ENCODE data around the gene GPD1L. TPM values are rescaled to one million over a fixed set of nuclear protein-coding genes. Genes with fewer than 3 reads are reported as not detected.
A peak's percentile ranks its signal among the peaks of the same experiment; 100 is the strongest.

Gene GPD1L
- total RNA-seq, 1 experiment from 2014 or later = 6.0 TPM

- no peak for DNase-seq (ENCODE audit: low spot score)
Observed at GRCh38 chr3:32136703-32137102, 30.3 kb downstream of the GPD1L start.

- DNase-seq (ENCODE audit: low spot score) = no peak
Observed at GRCh38 chr3:32137870-32138269, 31.4 kb downstream of the GPD1L start.

GRCh38 chr3:32138545-32139104, 32.2 kb downstream of the GPD1L start:
- no peak for DNase-seq (ENCODE audit: low spot score)

GRCh38 chr3:32140943-32141342, 34.5 kb downstream of the GPD1L start:
- no peak for DNase-seq (ENCODE audit: low spot score)

- DNase-seq (ENCODE audit: low spot score) = peak; percentile 83
Observed at GRCh38 chr3:32143849-32144757, 37.7 kb downstream of the GPD1L start.

GRCh38 chr3:32146746-32147211, 40.4 kb downstream of the GPD1L start:
- DNase-seq (ENCODE audit: low spot score) = peak; percentile 9

- DNase-seq (ENCODE audit: low spot score) = no peak
Observed at GRCh38 chr3:32147509-32147908, 41.1 kb downstream of the GPD1L start.

- no peak for DNase-seq (ENCODE audit: low spot score)
Observed at GRCh38 chr3:32147933-32148332, 41.5 kb downstream of the GPD1L start.

GRCh38 chr3:32148351-32148750, 41.9 kb downstream of the GPD1L start:
- no peak for DNase-seq (ENCODE audit: low spot score)

GRCh38 chr3:32153414-32154204, 47.2 kb downstream of the GPD1L start:
- no peak for DNase-seq (ENCODE audit: low spot score)

- DNase-seq (ENCODE audit: low spot score) = peak; percentile 3
Observed at GRCh38 chr3:32154205-32154579, 47.8 kb downstream of the GPD1L start.

- no peak for DNase-seq (ENCODE audit: low spot score)
Observed at GRCh38 chr3:32155117-32155516, 48.7 kb downstream of the GPD1L start.

- no peak for DNase-seq (ENCODE audit: low spot score)
Observed at GRCh38 chr3:32157600-32158264, 51.3 kb downstream of the GPD1L start.

- DNase-seq (ENCODE audit: low spot score) = no peak
Observed at GRCh38 chr3:32160706-32161214, 54.3 kb downstream of the GPD1L start.

GRCh38 chr3:32165442-32165841, 59.0 kb downstream of the GPD1L start:
- DNase-seq (ENCODE audit: low spot score) = no peak

- no peak for DNase-seq (ENCODE audit: low spot score)
Observed at GRCh38 chr3:32166654-32167053, 60.2 kb downstream of the GPD1L start.

GRCh38 chr3:32172420-32172819, 66.0 kb downstream of the GPD1L start:
- no peak for DNase-seq (ENCODE audit: low spot score)

GRCh38 chr3:32175607-32176197, 69.3 kb downstream of the GPD1L start:
- DNase-seq (ENCODE audit: low spot score) = peak; percentile 69

- peak; percentile 92 for DNase-seq (ENCODE audit: low spot score)
Observed at GRCh38 chr3:32176989-32177701, 70.7 kb downstream of the GPD1L start.

GRCh38 chr3:32177702-32178198, 71.3 kb downstream of the GPD1L start:
- DNase-seq (ENCODE audit: low spot score) = peak; percentile 88

Measured in HT-29 (cell line).